H4 (cell line): Measurements from ENCODE around the gene CREBRF. TPM values are rescaled to one million over a fixed set of nuclear protein-coding genes. Genes with fewer than 3 reads are reported as not detected.
"Not testable (repeated sequence)": the region's sequence is repeated elsewhere in the genome, so short reads cannot be mapped to it uniquely, and the experiment has no call there.

Source experiments
- DNase-seq: peaks from one replicate; pipeline ENCODE4 v3.0.0-alpha.2; 2015; ENCODE audit warnings: low spot score
- total RNA-seq: library from RNA; depleted of rRNA; stranded (reverse); fragments of >200 nt; shearing (Covaris generic); gene quantifications from 2 replicates; pipeline ENCODE4 v1.2.3, GENCODE V29; 2014; rRNA removed

Gene CREBRF
- total RNA-seq, 1 experiment from 2014 or later: 4.4 TPM

- DNase-seq: not testable (repeated sequence)
Measured at GRCh38 chr5:173154619-173155018, 98.5 kb downstream of the CREBRF start.

GRCh38 chr5:173155912-173156311, 99.8 kb downstream of the CREBRF start:
- DNase-seq: no peak

- no peak for DNase-seq
Measured at GRCh38 chr5:173158366-173158765, 102.2 kb downstream of the CREBRF start.

- no peak for DNase-seq
Measured at GRCh38 chr5:173159256-173159655, 103.1 kb downstream of the CREBRF start.

- DNase-seq: no peak
Measured at GRCh38 chr5:173161148-173161547, 105.0 kb downstream of the CREBRF start.

- DNase-seq: no peak
Measured at GRCh38 chr5:173163219-173163618, 107.1 kb downstream of the CREBRF start.

GRCh38 chr5:173165177-173166016, 109.2 kb downstream of the CREBRF start:
- DNase-seq: no peak

- no peak for DNase-seq
Measured at GRCh38 chr5:173172166-173172565, 116.0 kb downstream of the CREBRF start.

GRCh38 chr5:173175523-173175922, 119.4 kb downstream of the CREBRF start:
- no peak for DNase-seq

- DNase-seq: no peak
Measured at GRCh38 chr5:173178369-173178910, 122.3 kb downstream of the CREBRF start.

GRCh38 chr5:173180331-173180730, 124.2 kb downstream of the CREBRF start:
- no peak for DNase-seq

- DNase-seq: no peak
Measured at GRCh38 chr5:173187054-173187743, 131.0 kb downstream of the CREBRF start.

GRCh38 chr5:173188280-173188679, 132.1 kb downstream of the CREBRF start:
- DNase-seq: no peak

Other genes starting within 250 kb of the CREBRF start
- gene ERGIC1, start 222.1 kb upstream of the CREBRF start, total RNA-seq: 72.3 and 86.2 TPM in 2 replicates
- gene RPL26L1, start 96.9 kb upstream of the CREBRF start, total RNA-seq: 102 and 152 TPM in 2 replicates
- 304 and 321 TPM in 2 replicates for gene ATP6V0E1, start 72.6 kb upstream of the CREBRF start, total RNA-seq
- gene BNIP1, start 88.2 kb downstream of the CREBRF start, total RNA-seq: 25.2 and 39.2 TPM in 2 replicates
- 0.41 TPM in 1 of 2 replicates, not detected in the other for gene NKX2-5, start 178.9 kb downstream of the CREBRF start, total RNA-seq